WTC11 (cell line): Measurements from ENCODE around the gene RGMA. TPM values are rescaled to one million over a fixed set of nuclear protein-coding genes. Genes with fewer than 3 reads are reported as not detected.

Source experiments
- ATAC-seq: fragments of 200-7000 bp; cut with Tn5 transposase; 2 replicates; pipeline ENCODE4 v1.10.0; 2021; ENCODE audit warnings: mild to moderate bottlenecking, moderate library complexity
- CTCF ChIA-PET: fragments of 300-600 bp; sonication (Branson Sonifier 250); formaldehyde crosslinking; loops from one replicate; lab custom pipeline; 2021; ENCODE audit warnings: antibody characterized with exemption; lab: Charles Lee
- POLR2A ChIA-PET: fragments of 350-600 bp; sonication (Branson Sonifier 250); formaldehyde crosslinking; loops from one replicate; lab custom pipeline; 2021; ENCODE audit warnings: antibody characterized with exemption; lab: Charles Lee
- DNase-seq: peaks from one replicate; pipeline ENCODE4 v3.0.0; 2021; ENCODE audit warnings: low spot score
- H3K27ac Mint-ChIP-seq: 2 replicates; pipeline ENCODE4 v1.8.0; 2021; ENCODE audit warnings: mixed read lengths
- H3K27me3 Mint-ChIP-seq: 2 replicates; pipeline ENCODE4 v1.8.0; 2021; ENCODE audit warnings: low read depth, mild to moderate bottlenecking, moderate library complexity, mixed read lengths
- H3K36me3 Mint-ChIP-seq: 2 replicates; pipeline ENCODE4 v1.8.0; 2021; ENCODE audit warnings: mixed read lengths
- H3K4me1 Mint-ChIP-seq: 2 replicates; pipeline ENCODE4 v1.8.0; 2022; ENCODE audit warnings: mixed read lengths
- H3K4me3 Mint-ChIP-seq: 2 replicates; pipeline ENCODE4 v1.8.0; 2021; ENCODE audit warnings: mild to moderate bottlenecking, moderate library complexity, mixed read lengths
- H3K9me3 Mint-ChIP-seq: 2 replicates; pipeline ENCODE4 v1.8.0; 2021; ENCODE audit warnings: mixed read lengths
- ARID4B ChIP-seq: sonication (generic); formaldehyde crosslinking; IDR thresholded peaks from 2 replicates; pipeline ENCODE4 v1.8.0; 2023; ENCODE audit warnings: missing genetic modification reagents, mild to moderate bottlenecking, borderline replicate concordance
- ATF2 ChIP-seq: sonication (generic); formaldehyde crosslinking; IDR thresholded peaks from 2 replicates; pipeline ENCODE4 v1.8.1; 2022; ENCODE audit warnings: low read depth, missing genetic modification reagents, borderline replicate concordance
- ATF6 ChIP-seq: sonication (generic); formaldehyde crosslinking; IDR thresholded peaks from 2 replicates; pipeline ENCODE4 v1.8.1; 2023; ENCODE audit warnings: mild to moderate bottlenecking, missing genetic modification reagents
- CREM ChIP-seq: sonication (generic); formaldehyde crosslinking; IDR thresholded peaks from 2 replicates; pipeline ENCODE4 v1.8.1; 2022; ENCODE audit warnings: mild to moderate bottlenecking, missing genetic modification reagents, moderate library complexity
- E2F5 ChIP-seq: sonication (generic); formaldehyde crosslinking; IDR thresholded peaks from 2 replicates; pipeline ENCODE4 v1.8.1; 2022; ENCODE audit warnings: mild to moderate bottlenecking, moderate library complexity, missing genetic modification reagents
- ELF4 ChIP-seq: sonication (generic); formaldehyde crosslinking; IDR thresholded peaks from 2 replicates; pipeline ENCODE4 v1.8.1; 2022; ENCODE audit warnings: low read depth, mild to moderate bottlenecking, moderate library complexity, missing genetic modification reagents
- FOXJ3 ChIP-seq: sonication (generic); formaldehyde crosslinking; IDR thresholded peaks from 2 replicates; pipeline ENCODE4 v1.9.0; 2021; ENCODE audit warnings: missing genetic modification reagents, mild to moderate bottlenecking, borderline replicate concordance
- FOXP4 ChIP-seq: sonication (generic); formaldehyde crosslinking; IDR thresholded peaks from 2 replicates; pipeline ENCODE4 v1.8.0; 2022; ENCODE audit warnings: mild to moderate bottlenecking, missing genetic modification reagents
- JAZF1 ChIP-seq: fragments of 250-450 bp; sonication (Bioruptor Pico); IDR thresholded peaks from 2 replicates; pipeline ENCODE4 v1.9.0; 2021; ENCODE audit warnings: moderate library complexity, mild to moderate bottlenecking, inconsistent platforms
- JUN ChIP-seq: sonication (generic); formaldehyde crosslinking; IDR thresholded peaks from 2 replicates; pipeline ENCODE4 v1.8.0; 2023; ENCODE audit warnings: mild to moderate bottlenecking, missing genetic modification reagents
- NFATC4 ChIP-seq: fragments of 250-450 bp; sonication (Bioruptor Pico); IDR thresholded peaks from 2 replicates; pipeline ENCODE4 v1.9.0; 2021; ENCODE audit warnings: mild to moderate bottlenecking
- OVOL2 ChIP-seq: fragments of 250-450 bp; sonication (Bioruptor Pico); IDR thresholded peaks from 2 replicates; pipeline ENCODE4 v1.9.0; 2021; ENCODE audit warnings: mild to moderate bottlenecking, borderline replicate concordance
- PREB ChIP-seq: sonication (generic); formaldehyde crosslinking; IDR thresholded peaks from 2 replicates; pipeline ENCODE4 v1.8.1; 2022; ENCODE audit warnings: mild to moderate bottlenecking, missing genetic modification reagents, moderate library complexity, borderline replicate concordance
- RORB ChIP-seq: fragments of 250-450 bp; sonication (Bioruptor Pico); IDR thresholded peaks from 2 replicates; pipeline ENCODE4 v1.9.0; 2021; ENCODE audit warnings: mild to moderate bottlenecking
- SMAD3 ChIP-seq: sonication (generic); formaldehyde crosslinking; IDR thresholded peaks from 2 replicates; pipeline ENCODE4 v1.8.0; 2022; ENCODE audit warnings: missing genetic modification reagents, mild to moderate bottlenecking, borderline replicate concordance
- TCF7 ChIP-seq: sonication (generic); formaldehyde crosslinking; IDR thresholded peaks from 2 replicates; pipeline ENCODE4 v1.8.0; 2022; ENCODE audit warnings: mild to moderate bottlenecking, low read depth, missing genetic modification reagents, moderate library complexity
- TP53 ChIP-seq: sonication (generic); formaldehyde crosslinking; IDR thresholded peaks from 2 replicates; pipeline ENCODE4 v1.8.1; 2023; ENCODE audit warnings: mild to moderate bottlenecking, missing genetic modification reagents
- ZBTB21 ChIP-seq: sonication (generic); formaldehyde crosslinking; IDR thresholded peaks from 2 replicates; pipeline ENCODE4 v1.8.1; 2023; ENCODE audit warnings: mild to moderate bottlenecking, missing genetic modification reagents, borderline replicate concordance
- ZNF219 ChIP-seq: sonication (generic); formaldehyde crosslinking; IDR thresholded peaks from 2 replicates; pipeline ENCODE4 v1.8.0; 2023; ENCODE audit warnings: missing genetic modification reagents, mild to moderate bottlenecking, borderline replicate concordance
- ZNF396 ChIP-seq: fragments of 250-450 bp; sonication (Bioruptor Pico); IDR thresholded peaks from 2 replicates; pipeline ENCODE4 v1.8.0; 2021; ENCODE audit warnings: mild to moderate bottlenecking, moderate library complexity, borderline replicate concordance
- total RNA-seq: library from RNA; stranded (reverse); gene quantifications from 3 replicates; pipeline ENCODE4 v1.2.3, GENCODE V29; 2021

RGMA gene
- total RNA-seq, 1 experiment from 2014 or later, result 47.2 TPM

- CTCF ChIA-PET, result interaction anchor here (0.9 to 6.6 kb wide), 2 partner anchors 18 to 40 kb away, joined by 3 to 53 read pairs; no protein-coding TSS in a partner anchor
- no peak for ATAC-seq
- Mint-ChIP-seq H3K36me3 (peaks cover 5% of the 10 kb centered on the region), H3K9me3 (no peaks in the 10 kb centered on the region), H3K4me3 (peak overlapping the region; percentile 97), H3K4me1 (peaks cover 67% of the 10 kb centered on the region), H3K27me3 (peaks cover 15% of the 10 kb centered on the region), H3K27ac (0 out of 2 replicates have a peak overlapping the region, but pooled peaks have one; percentile 35)
- TF ChIP-seq JUN (no peak), E2F5 (no peak), FOXJ3 (CRISPR knock-in tag) (no peak), SMAD3 (no peak), ATF2 (CRISPR knock-in tag) (no peak), JAZF1 (CRISPR knock-in tag) (no peak), FOXP4 (CRISPR knock-in tag) (no peak), NFATC4 (CRISPR knock-in tag) (no peak), ELF4 (CRISPR knock-in tag) (no peak), TCF7 (no peak), ZNF219 (CRISPR knock-in tag) (no peak), ATF6 (no peak), ZBTB21 (no peak), RORB (CRISPR knock-in tag) (no peak), ARID4B (CRISPR knock-in tag) (no peak), CREM (no peak), PREB (CRISPR knock-in tag) (no peak), TP53 (CRISPR knock-in tag) (no peak), ZNF396 (CRISPR knock-in tag) (no peak), OVOL2 (CRISPR knock-in tag) (no peak)
- no peak for DNase-seq
- POLR2A ChIA-PET, result interaction anchor here (1.5 kb wide), 1 partner anchor 17 kb away, joined by 3 read pairs; no protein-coding TSS in a partner anchor
Observed at GRCh38 chr15:93070132-93070531, 18.9 kb downstream of the RGMA start.
